ENCODE measurements around the gene CSNK1G1. TPM values are rescaled to one million over a fixed set of nuclear protein-coding genes. Genes with fewer than 3 reads are reported as not detected.
"Not testable (repeated sequence)": the region's sequence is repeated elsewhere in the genome, so short reads cannot be mapped to it uniquely, and the experiment has no call there.

The CSNK1G1 gene
- total RNA-seq: 10 to 100 TPM; 19.1 to 50.0 (median 21.3) TPM

GRCh38 chr15:64355944-64356709, at the start of gene CSNK1G1:
TSS of gene CSNK1G1 (minus strand) at chr15:64356173. CDS start at chr15:64300499, 55,674 bp downstream.
- peak; percentile 96 to 98 for DNase-seq
- H3K4me3 ChIP-seq (replicated peaks in 1 of 3): peak within 1 kb of the TSS; percentile 66 to 97 (median 71)
- H3K36me3 ChIP-seq: no peaks in the 10 kb centered on the region
- 0% methylated on average over 20 to 34 of the region's 42 CpGs for WGBS, 2 donors
- no peaks in the 10 kb centered on the region for H3K27me3 ChIP-seq
- peak within 1 kb of the TSS; percentile 55 to 65 (median 60) for H3K27ac ChIP-seq
- no peaks in the 10 kb centered on the region for H3K9me3 ChIP-seq
- TF ChIP-seq, protein P1, sequence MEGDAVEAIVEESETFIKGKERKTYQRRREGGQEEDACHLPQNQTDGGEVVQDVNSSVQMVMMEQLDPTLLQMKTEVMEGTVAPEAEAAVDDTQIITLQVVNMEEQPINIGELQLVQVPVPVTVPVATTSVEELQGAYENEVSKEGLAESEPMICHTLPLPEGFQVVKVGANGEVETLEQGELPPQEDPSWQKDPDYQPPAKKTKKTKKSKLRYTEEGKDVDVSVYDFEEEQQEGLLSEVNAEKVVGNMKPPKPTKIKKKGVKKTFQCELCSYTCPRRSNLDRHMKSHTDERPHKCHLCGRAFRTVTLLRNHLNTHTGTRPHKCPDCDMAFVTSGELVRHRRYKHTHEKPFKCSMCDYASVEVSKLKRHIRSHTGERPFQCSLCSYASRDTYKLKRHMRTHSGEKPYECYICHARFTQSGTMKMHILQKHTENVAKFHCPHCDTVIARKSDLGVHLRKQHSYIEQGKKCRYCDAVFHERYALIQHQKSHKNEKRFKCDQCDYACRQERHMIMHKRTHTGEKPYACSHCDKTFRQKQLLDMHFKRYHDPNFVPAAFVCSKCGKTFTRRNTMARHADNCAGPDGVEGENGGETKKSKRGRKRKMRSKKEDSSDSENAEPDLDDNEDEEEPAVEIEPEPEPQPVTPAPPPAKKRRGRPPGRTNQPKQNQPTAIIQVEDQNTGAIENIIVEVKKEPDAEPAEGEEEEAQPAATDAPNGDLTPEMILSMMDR (IDR thresholded peaks at IDR 0.05): peak; percentile 23 to 68 (median 41)
- TF ChIP-seq POLR2A (IDR thresholded peaks at IDR 0.05): peak in 1 of 2 donors; percentile 41
- intact Hi-C loops (cut with DNase I): loop anchor here (5.0 kb wide), 1 partner anchor 144 kb away; no protein-coding TSS in a partner anchor
- H3K4me1 ChIP-seq: peaks cover 0 to 11% of the 10 kb centered on the region in 2 donors

- no peaks in the 10 kb centered on the region for H3K9me3 ChIP-seq
- peaks cover 70 to 82% of the 10 kb centered on the region in 2 donors for H3K36me3 ChIP-seq
- TF ChIP-seq POLR2A (IDR thresholded peaks at IDR 0.05): no peak
- TF ChIP-seq, protein P1 (IDR thresholded peaks at IDR 0.05): no peak
- no peak for DNase-seq
- H3K4me3 ChIP-seq (replicated peaks in 1 of 3): no peak overlapping the region
- WGBS, 2 donors: 96 to 99% methylated on average over 2 of the region's 2 CpGs
- no peaks in the 10 kb centered on the region for H3K4me1 ChIP-seq
- H3K27me3 ChIP-seq: no peaks in the 10 kb centered on the region
- H3K27ac ChIP-seq: no peak overlapping the region
- intact Hi-C loops (cut with DNase I): no loop called here
These were observed 44.6 kb upstream of the CSNK1G1 start for GRCh38 chr15:64400583-64400982.

DNA sequence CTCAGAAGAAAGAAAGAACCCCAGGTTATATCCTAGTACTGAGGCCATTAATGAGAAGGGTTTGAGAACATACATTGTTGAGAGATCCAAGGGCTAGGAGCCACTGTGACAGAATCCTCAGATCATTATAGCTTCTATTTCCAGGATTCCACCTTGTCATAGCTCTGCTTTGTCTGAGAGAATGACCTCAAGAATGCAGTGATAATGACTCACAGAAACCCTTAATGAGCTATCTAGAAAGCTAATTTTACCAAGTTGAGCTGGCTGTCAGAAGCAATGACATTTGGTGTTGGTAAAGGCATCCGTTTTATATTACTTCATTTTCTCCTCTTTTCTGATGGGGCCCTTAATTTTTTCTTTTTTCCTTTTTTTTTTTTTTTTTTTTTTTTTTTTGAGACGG, 42.6 kb upstream of the CSNK1G1 start:
- no peak overlapping the region for H3K4me3 ChIP-seq (replicated peaks in 1 of 3)
- no peaks in the 10 kb centered on the region for H3K9me3 ChIP-seq
- H3K36me3 ChIP-seq: peaks cover 75 to 89% of the 10 kb centered on the region in 2 donors
- WGBS, 2 donors: 93 to 97% methylated on average over 2 of the region's 2 CpGs
- TF ChIP-seq, protein P1 (IDR thresholded peaks at IDR 0.05): no peak
- TF ChIP-seq POLR2A (IDR thresholded peaks at IDR 0.05): no peak
- intact Hi-C loops (cut with DNase I): no loop called here
- H3K27me3 ChIP-seq: no peaks in the 10 kb centered on the region
- H3K27ac ChIP-seq: no peak overlapping the region
- DNase-seq: no peak
- H3K4me1 ChIP-seq: no peaks in the 10 kb centered on the region

GRCh38 chr15:64396789-64397188, 40.8 kb upstream of the CSNK1G1 start:
- 96 to 97% methylated on average over 5 of the region's 5 CpGs for WGBS, 2 donors
- Histone ChIP-seq H3K4me1 (peaks cover 0 to 4% of the 10 kb centered on the region in 2 donors), H3K27ac (no peak overlapping the region), H3K36me3 (peaks cover 64 to 76% of the 10 kb centered on the region in 2 donors), H3K9me3 (no peaks in the 10 kb centered on the region), H3K27me3 (no peaks in the 10 kb centered on the region), H3K4me3 (replicated peaks in 1 of 3) (no peak overlapping the region)
- intact Hi-C loops (cut with DNase I): no loop called here
- TF ChIP-seq POLR2A (IDR thresholded peaks at IDR 0.05): no peak
- TF ChIP-seq, protein P1 (IDR thresholded peaks at IDR 0.05): no peak
- DNase-seq: no peak

DNA sequence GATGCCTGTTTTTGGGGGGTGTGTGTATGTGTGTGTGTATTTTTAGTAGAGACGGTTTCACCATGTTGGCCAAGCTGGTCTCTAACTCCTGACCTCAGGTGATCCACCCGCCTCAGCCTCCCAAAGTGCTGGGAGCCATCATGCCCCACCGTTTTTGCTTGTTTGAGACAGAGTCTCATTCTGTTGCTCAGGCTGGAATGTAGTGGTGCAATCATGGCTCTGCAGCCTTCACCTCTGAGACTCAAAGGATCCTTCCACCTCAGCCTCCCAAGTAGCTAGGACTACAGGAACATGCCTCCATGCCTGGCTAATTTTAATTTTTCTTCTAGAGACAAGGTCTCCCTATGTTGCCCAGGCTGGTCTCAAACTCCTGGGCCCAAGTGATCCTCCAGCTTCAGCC, 36.5 kb upstream of the CSNK1G1 start:
- H3K4me1 ChIP-seq: peaks cover 24 to 30% of the 10 kb centered on the region in 2 donors
- H3K27ac ChIP-seq; H3K9me3 ChIP-seq; DNase-seq; H3K4me3 ChIP-seq (replicated peaks in 1 of 3); H3K27me3 ChIP-seq; intact Hi-C loops (cut with DNase I): not testable (repeated sequence)
- H3K36me3 ChIP-seq: peaks cover 28 to 38% of the 10 kb centered on the region in 2 donors
- 84 to 92% methylated on average over 3 of the region's 3 CpGs for WGBS, 2 donors
